ENCODE results near the gene POLE.

Gene POLE

DNA sequence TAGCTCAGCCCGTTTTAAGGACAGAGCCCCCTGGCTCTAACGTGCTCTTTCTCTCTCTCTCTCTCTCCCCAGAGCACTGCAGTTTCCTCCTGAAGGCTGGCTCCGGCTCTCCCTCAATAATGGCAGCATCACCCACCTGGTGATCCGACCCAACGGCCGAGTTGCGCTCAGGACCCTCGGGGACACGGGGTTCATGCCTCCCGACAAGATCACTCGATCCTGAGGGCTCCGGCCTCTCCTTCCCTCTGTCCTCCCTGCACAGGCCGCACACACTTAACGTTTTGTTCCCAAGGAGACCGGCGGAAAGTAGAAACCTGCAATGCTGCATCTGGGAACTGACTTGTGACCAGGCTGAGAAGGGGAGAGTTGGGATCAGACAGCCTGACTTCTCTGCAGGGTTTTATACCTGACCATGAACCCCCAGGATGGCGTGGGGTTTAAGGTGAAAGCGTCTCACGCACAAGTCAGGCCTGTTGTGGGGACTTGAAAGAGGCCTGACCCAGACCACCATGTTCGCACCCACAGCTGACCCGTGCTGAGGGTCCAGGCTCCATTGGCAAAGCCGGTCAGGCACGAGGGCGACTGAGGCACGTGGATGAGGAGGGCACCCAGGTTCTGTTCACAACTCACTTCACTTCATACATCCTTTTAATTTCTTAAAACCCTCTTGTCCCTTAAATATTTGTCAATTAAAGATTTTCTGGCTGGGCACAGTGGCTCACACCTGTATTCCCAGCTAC lies 33.6 kb upstream of the POLE start:
- TF ChIP-seq, protein P1, sequence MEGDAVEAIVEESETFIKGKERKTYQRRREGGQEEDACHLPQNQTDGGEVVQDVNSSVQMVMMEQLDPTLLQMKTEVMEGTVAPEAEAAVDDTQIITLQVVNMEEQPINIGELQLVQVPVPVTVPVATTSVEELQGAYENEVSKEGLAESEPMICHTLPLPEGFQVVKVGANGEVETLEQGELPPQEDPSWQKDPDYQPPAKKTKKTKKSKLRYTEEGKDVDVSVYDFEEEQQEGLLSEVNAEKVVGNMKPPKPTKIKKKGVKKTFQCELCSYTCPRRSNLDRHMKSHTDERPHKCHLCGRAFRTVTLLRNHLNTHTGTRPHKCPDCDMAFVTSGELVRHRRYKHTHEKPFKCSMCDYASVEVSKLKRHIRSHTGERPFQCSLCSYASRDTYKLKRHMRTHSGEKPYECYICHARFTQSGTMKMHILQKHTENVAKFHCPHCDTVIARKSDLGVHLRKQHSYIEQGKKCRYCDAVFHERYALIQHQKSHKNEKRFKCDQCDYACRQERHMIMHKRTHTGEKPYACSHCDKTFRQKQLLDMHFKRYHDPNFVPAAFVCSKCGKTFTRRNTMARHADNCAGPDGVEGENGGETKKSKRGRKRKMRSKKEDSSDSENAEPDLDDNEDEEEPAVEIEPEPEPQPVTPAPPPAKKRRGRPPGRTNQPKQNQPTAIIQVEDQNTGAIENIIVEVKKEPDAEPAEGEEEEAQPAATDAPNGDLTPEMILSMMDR (IDR thresholded peaks at IDR 0.05), result no peak

DNA sequence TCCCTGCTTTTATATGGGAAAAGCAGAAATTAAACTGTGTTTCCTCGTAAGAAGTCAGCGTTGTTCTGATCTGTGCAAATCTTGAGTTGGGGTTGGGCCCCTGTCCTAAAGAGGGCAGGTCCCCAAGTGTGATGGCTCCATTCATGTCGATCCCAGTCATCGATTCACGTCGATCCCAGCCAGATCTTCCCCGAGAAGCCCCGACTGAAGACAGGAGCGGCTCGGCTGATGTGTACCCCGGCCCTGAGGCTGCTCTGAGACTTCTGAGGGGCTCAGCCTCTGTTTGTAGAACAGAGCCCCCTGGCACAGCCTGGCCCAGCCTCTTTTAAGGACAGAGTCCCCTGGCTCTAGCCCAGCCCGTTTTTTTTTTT lies 32.8 kb upstream of the POLE start:
- TF ChIP-seq, protein P1 (IDR thresholded peaks at IDR 0.05), result no peak

DNA sequence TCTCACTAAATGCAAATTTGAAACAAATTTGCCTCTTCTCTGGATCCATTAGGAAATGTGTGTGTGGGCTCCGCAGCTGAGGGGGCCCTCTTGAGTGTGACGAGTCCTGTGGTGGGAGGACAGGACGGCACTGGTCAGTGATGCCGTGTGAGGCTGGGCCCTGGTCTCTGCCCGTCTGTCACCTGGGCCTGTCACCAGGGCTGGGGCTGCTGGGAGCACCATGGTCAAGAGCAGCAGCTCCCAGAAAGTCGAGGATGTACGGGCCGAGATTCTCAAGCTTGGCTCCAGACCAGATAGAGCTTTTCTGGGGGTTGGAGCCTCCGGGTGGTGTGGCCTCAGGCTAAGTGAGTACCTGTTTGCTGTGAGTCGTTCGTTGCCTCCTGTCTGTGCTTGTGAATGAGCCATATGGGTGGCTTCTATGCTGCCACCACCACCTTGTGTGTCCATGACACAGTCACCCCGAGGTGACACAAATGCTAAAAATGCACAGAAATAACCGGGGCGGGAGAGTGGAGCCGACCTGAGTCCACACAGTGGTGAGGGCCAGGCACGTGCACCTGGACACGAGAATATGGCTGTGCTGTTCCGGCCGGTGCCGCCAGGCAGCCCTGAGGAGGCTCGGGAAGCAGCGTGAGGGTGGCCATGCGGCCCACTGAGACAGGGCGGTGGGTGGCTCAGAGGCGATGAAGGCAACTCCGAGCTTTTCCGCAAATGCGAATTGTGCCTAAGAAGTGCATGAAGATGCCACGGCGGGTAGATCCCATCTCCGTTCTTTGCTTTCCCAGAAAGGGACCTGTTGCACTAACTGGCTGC lies 32.2 kb upstream of the POLE start:
- TF ChIP-seq, protein P1 (IDR thresholded peaks at IDR 0.05), result no peak

DNA sequence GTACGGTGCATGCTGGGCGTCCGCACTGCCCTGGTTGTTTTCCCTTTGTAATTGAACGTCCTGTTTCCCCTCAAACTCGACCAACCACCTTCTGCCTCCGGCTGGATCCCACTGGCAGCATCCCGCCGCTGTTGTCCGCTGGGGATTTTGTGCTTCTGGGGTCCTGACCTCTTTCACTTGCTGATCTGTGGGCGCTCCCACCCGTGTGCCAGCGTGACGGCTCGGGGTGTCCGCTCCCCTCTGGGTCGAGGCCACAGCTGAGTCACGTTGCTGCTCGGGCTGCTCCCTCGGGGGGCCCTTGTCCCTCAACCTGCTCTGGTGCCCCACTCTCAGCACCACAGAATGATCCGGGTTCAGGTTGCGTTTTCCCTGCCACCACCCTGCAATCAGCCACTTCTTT lies 31.5 kb upstream of the POLE start:
- TF ChIP-seq, protein P1 (IDR thresholded peaks at IDR 0.05), result no peak

DNA sequence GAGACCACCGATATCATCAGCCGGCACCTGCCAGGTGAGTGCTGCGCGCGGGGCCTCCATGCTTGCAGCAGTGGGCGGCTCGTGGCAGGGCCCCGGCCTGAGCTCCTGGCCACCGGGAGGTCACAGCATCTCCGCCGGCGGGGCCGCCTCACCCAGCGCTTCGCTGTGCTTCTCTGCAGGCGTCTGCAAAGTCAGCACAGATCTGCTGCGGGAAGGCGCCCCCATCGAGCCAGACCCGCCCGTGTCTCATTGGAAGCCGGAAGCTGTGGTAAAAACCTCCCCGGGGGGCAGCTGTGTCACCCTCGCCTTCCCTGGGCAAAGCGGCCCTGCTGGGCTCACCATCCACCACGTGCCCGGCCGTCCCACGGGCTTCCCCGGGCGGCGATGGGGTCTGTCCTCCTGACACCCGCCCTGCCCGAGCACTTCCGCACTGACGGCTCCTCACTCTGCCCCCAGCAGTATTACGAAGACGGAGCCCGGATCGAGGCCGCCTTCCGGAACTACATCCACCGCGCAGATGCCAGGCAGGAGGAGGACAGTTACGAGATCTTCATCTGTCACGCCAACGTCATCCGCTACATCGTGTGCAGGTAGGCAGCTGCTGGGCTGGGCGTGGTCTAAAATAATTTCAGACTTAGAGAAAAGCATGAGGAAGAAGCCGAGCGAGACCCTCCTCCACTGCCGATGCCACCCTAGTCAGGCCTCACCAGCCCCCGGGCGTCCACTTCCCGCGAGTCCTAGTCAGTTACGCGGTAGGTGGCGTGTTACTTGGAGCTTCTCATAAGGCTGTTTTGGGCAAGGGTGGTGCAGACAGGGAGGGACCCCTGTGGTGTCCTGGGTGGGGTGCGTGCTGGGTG lies 30.6 kb upstream of the POLE start:
- TF ChIP-seq, protein P1 (IDR thresholded peaks at IDR 0.05), result no peak

DNA sequence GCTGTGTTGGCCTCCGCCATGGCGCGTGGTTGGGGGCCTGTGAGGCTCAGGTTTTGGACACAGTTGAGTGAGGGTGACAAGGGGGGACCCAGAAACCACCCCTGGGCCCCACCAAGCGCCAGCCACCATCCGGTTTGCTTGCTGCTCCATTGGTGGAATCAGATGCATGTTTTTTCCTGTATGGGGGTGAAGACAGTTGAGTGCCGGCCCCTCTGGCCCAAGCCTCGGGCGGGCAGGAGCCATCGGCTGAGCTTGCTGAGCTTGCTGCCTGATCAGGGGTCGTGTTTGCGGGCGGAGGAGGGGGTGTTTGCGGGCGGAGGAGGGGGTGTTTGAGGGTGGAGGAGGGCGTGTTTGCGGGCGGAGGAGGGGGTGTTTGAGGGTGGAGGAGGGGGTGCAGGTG lies 29.9 kb upstream of the POLE start:
- TF ChIP-seq, protein P1 (IDR thresholded peaks at IDR 0.05), result no peak

DNA sequence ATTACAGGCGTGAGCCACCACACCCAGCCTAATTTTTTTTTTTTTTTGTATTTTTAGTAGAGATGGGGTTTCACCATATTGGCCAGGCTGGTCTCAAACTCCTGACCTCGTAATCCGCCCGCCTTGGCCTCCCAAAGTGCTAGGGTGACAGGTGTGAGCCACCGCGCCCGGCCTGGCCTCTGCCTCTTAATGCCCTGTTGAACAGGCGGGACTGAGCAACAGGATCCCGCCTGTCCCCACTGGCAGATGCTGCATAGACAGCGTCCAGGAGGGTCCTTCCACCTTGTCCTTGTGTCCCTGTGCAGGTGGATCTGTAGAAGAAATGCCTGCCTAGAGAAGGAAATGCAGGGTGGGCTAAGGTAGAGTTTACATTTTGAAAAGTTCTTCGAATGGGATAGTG lies 29.2 kb upstream of the POLE start:
- TF ChIP-seq, protein P1 (IDR thresholded peaks at IDR 0.05), result no peak

Measured in LNCAP (cell line).